Left renal cortex interstitium (tissue), 4 donors: ENCODE data around the gene SAGE1. TPM values are rescaled to one million over a fixed set of nuclear protein-coding genes. Genes with fewer than 3 reads are reported as not detected.
A peak's percentile ranks its signal among the peaks of the same experiment; 100 is the strongest.
"Not testable (repeated sequence)": the region's sequence is repeated elsewhere in the genome, so short reads cannot be mapped to it uniquely, and the experiment has no call there.

ENCODE experiments used
- DNase-seq, 4 donors: peaks; one replicate each; pipeline ENCODE4 v3.0.0-alpha.2; 2013; ENCODE audit warnings: low read depth in 4 of 4, low spot score in 2 of 4, missing footprints in 1 of 4
- polyA plus RNA-seq, 4 donors: library from polyadenylated mRNA; unstranded; fragments of 120-200 nt; gene quantifications; one replicate each; pipeline ENCODE4 v1.2.1, GENCODE V29; 2013; ENCODE audit not compliant: insufficient read length in 4 of 4

Gene SAGE1, protein sequence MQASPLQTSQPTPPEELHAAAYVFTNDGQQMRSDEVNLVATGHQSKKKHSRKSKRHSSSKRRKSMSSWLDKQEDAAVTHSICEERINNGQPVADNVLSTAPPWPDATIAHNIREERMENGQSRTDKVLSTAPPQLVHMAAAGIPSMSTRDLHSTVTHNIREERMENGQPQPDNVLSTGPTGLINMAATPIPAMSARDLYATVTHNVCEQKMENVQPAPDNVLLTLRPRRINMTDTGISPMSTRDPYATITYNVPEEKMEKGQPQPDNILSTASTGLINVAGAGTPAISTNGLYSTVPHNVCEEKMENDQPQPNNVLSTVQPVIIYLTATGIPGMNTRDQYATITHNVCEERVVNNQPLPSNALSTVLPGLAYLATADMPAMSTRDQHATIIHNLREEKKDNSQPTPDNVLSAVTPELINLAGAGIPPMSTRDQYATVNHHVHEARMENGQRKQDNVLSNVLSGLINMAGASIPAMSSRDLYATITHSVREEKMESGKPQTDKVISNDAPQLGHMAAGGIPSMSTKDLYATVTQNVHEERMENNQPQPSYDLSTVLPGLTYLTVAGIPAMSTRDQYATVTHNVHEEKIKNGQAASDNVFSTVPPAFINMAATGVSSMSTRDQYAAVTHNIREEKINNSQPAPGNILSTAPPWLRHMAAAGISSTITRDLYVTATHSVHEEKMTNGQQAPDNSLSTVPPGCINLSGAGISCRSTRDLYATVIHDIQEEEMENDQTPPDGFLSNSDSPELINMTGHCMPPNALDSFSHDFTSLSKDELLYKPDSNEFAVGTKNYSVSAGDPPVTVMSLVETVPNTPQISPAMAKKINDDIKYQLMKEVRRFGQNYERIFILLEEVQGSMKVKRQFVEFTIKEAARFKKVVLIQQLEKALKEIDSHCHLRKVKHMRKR
- polyA plus RNA-seq: not detected

DNA sequence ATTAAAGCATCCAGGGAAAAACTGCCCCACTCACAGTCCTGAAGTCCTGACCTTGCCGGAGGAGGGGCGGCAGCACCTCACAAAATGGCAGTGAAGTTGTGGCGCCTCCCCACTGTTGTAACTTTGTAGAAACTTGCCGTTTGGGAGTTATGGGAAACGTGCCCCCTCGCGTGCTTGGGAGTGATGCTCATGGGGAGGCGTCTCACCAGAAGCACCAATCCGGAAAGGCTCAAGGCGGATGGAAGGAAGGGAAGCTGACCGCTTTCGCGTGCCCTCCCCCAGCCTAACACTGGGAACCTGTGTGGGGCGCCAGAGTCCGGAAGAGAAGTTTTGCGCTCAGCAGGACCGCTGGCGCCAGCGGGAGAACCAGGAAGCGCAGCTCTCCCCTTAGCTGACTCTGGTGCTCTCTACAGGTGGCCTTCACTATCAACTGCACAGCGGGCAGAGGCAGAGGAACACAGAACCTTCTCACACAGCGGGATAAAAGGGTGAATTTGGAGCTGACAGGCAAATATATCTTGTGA is at the start of gene SAGE1, which contains the start of gene CT45A10:
SAGE1 (plus strand) TSS at position 423 of the 524 bp plus-strand sequence. CDS start 2,527 bp downstream, outside the sequence.
CT45A10 (minus strand) TSS at position 151 of the 524 bp plus-strand sequence. CDS start 8,100 bp downstream, outside the sequence.
- no peak for DNase-seq

DNA sequence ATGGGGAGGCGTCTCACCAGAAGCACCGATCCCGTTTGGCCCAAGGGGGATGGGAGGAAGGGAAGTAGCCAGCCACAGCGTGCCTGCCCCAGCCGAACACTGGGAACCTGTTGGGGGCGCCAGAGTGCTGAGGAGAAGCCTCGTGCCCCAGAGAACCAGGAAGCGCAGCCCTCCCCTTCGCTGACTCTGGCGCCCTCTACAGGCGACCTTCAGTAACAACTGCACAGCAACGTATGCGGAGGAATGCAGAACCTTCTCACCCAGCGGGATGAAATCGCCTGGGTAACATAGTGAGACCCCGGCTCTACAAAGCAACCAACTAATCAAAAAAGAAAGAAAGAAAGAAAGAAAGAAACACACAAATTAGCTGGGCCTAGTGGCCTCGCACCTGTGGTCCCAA is 39.1 kb upstream of the SAGE1 start, which contains the start of gene CT45A8:
CT45A8 (minus strand) TSS at position 101 of the 400 bp plus-strand sequence. CDS start 3,755 bp downstream, outside the sequence.
- DNase-seq: not testable (repeated sequence)

DNA sequence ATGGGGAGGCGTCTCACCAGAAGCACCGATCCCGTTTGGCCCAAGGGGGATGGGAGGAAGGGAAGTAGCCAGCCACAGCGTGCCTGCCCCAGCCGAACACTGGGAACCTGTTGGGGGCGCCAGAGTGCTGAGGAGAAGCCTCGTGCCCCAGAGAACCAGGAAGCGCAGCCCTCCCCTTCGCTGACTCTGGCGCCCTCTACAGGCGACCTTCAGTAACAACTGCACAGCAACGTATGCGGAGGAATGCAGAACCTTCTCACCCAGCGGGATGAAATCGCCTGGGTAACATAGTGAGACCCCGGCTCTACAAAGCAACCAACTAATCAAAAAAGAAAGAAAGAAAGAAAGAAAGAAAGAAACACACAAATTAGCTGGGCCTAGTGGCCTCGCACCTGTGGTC is 21.8 kb upstream of the SAGE1 start, which contains the start of gene CT45A9:
CT45A9 (minus strand) TSS at position 101 of the 400 bp plus-strand sequence. CDS start 3,751 bp downstream, outside the sequence.
- DNase-seq: not testable (repeated sequence)

DNA sequence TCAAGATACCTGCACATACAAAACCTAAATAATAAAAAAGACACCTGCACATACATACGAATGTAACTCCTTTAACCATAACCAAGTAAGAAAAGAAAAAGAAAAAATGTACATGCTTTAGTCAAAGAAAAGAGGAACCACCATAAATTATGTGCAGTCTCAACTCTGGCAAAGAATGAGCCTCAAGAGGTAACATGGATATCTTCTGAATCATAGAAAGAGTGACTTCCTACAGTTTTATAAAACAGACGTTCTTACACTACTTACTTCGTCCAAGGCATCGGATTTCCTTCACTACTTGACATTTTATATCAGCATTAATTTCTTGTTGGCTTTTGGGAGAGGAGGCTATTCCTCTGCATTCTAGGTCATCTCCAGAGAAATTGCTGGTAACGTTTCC is 10.8 kb upstream of the SAGE1 start:
- not testable (repeated sequence) for DNase-seq

DNA sequence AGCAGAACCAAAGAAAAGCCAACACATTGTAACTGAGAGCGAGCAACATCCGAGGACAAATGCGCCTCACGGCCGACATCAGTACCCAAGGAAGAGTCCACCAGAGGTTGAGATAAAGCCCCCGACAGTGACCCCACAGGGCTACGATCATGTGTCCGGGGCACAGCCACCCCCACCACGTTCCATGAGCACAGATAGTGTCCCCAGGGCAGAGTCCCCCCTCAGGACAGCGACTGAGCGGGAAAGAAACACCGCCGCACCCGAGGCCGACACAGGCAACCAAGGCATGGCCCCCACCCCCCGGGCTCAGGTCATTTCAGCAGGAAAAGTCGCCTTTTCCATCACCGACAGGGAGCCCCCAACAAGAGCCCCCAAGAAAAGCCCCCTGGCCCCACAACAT is 5.3 kb upstream of the SAGE1 start:
- DNase-seq: not testable (repeated sequence)

DNA sequence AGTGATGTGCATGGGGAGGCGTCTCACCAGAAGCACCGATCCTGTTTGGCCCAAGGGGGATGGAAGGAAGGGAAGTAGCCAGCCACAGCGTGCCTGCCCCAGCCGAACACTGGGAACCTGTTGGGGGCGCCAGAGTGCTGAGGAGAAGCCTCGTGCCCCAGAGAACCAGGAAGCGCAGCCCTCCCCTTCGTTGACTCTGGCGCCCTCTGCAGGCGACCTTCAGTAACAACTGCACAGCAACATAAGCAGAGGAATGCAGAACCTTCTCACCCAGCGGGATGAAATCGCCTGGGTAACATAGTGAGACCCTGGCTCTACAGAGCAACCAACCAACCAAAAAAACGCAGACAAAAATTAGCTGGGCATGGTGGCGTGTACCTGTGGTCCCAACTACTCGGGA is 4.5 kb upstream of the SAGE1 start:
- DNase-seq: not testable (repeated sequence)

DNA sequence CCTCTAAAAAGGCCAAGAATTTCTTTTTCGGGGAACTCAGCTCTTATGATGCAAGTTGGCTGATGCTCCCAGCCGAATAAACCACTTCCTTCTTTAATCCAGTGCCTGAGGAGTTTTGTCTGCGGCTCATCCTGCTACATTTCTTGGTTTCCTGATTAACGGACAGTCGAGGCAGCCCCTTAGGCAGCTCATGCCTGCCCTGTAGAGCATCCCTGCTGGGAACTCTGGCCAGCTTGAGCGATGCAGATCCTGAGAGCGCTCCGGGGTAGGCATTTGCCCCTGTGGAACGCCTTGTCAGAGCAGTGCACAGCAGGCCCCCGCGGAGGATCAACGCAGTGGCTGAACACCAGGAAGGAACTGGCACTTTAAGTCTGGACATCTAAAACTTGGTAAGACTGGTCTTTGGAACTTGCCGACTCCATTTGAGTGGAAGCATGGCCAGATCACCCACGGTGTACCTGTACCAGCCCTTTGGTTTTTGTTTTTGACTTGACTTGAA is 3.4 kb upstream of the SAGE1 start:
- DNase-seq: no peak

DNA sequence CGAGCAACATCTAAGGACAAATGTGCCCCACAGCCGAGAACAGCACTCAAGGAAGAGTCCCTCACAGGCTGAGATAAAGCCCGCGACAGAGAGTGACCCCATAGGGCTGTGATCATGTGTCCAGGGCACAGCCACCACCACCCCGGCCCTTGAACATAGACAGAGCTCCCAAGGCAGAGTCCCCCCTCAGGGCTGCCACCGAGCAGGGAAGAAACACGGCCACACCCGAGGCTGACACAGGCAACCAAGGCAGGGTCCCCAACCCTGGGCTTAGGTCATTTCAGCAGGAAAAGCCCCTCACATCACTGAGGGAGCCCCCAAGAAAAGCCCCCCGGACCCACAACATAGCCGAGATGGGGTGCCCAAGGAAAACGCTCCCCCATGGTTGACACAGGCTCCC is 735 bp upstream of the SAGE1 start:
- no peak for DNase-seq

DNA sequence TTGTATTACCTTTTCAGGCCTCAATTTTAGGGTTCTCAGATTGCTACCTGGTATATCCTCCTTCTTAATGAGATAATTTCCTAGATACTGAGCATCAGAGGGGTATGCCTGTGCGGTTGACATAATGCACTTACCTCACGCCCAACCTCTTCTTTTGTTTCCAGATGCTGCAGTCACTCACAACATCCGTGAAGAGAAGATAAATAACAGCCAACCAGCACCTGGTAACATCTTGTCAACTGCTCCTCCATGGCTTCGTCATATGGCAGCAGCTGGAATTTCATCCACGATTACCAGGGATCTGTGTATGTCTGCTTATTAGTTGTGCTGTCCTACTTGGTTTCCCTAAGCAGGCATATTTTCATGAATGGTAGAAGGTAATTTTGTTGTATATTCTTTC is 16.7 kb downstream of the SAGE1 start:
- DNase-seq: no peak

DNA sequence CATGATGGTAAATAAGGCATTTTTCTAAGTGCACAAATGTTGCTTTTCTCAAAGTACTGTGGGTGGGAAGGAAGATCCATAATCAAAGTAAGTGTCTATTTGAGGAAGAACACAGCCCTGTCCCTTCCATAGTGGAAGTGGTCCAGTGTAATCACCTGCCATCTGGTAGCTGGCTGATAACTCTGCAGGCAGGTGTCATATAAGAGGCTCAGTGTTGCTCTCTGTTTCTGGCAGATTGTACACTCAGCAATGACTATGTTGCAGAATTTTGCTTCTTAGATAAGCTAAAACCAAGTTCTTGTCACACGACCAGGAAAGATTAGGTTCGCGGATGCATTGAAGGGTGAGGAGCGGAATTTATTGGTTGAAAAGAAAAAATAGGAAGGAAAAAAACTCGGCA is 20.9 kb downstream of the SAGE1 start:
- no peak for DNase-seq

DNA sequence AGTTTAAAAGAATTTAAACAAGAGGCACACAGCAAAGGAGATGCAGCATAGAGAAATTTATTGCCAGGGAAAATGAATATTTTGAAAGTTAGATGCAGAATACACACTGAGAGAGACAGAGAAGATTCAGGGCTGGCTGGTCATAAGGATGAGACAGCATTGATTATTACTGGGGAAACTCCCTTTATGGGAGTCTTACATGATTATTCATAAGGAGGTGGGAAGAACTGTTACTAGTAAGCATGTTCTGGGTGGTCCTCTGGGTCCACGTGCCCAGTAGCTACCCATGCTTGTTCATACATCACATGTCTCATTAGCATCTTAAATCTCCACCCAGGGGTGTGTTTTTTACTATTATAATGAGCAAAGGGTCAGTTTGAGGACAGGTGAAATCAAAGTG is 27.0 kb downstream of the SAGE1 start:
- DNase-seq: not testable (repeated sequence)

DNA sequence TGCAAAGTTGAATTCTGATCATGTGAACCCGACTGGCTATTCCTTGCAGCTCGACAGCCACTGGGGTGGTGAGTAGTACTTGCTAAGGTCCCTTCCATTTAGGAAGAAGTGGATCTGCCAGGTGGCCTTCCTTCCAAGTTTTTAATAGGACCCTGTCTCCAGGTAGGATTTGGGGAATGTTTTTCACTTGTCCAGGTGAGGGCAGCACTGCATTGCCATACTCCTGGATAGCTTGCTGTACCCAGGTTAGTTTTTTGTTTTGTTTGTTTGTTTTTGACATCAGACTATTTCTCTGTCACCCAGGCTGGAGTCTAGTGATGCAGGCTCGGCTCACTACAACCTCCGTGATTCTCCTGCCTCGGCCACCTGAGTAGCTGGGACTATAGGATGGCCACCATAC is 29.8 kb downstream of the SAGE1 start:
- no peak for DNase-seq

DNA sequence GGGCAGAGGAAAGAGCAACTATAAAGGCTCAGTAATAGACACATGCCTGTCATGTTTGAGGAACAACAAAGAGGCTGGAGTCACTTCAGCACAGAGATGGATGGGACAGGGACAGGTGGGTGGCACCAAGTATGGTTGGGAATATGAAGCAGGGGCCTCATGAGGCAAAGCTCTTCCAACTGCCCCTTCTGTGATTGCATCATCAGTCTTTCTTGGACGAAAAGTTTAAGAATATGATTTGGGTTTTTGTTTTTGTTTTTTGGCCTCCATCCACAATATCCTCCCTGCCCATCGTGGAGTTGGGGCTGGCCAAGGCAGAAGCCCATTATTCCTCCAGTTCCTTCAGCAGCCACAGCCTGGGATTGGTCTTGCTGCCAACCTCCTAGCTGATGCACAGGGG is 34.4 kb downstream of the SAGE1 start:
- DNase-seq: no peak

DNA sequence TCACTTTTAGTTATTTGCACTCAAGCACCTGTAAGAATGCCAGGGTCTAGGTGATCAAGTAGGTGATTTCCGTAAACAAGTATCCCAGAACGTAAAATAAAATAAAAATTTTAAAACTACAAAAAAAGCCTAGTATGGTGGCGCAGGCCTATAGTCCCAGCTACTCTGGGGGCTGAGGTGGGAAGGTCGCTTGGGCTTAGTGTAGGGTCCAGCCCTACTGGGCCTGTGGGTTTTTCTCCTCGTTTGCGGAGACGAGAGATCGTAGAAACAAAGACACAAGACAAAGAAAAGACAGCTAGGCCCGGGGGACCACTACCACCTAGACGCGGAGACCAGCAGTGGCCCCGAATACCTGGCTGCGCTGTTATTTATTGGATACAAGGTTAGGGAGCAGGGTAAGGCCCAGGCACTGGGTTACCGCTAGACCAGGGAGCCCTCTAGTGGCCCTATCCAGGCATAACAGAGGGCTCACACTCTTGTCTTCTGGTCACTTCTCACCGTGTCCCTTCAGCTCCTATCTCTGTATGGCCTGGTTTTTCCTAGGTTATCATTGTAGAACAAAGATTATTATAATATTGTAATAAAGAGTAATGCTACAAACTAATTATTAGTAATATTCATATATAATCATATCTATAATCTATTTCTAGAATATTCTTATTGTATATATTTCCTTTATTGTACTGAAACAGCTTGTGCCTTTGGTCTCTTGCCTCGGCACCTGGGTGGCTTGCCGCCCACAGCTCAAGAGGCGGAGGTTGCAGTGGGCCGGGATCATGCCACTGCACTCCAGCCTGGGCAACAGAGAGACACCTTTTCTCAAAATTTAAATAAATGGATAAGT is 38.4 kb downstream of the SAGE1 start:
- DNase-seq: peak in 2 of 4 donors; percentile 4 to 16

DNA sequence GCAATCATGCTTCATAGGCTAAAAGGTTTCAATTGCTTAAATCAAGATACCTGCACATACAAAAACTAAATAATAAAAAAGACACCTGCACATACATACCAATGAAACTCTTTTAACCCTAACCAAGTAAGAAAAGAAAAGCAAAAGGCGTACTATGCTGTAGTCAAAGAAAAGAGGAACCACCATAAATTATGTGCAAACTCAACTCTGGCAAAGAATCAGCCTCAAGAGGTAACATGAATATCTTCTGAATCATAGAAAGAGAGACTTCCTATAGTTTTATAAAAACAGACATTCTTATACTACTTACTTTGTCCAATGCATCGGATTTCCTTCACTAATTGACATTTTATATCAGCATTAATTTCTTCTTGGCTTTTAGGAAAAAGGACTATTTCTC is 51.0 kb downstream of the SAGE1 start:
- DNase-seq: no peak

DNA sequence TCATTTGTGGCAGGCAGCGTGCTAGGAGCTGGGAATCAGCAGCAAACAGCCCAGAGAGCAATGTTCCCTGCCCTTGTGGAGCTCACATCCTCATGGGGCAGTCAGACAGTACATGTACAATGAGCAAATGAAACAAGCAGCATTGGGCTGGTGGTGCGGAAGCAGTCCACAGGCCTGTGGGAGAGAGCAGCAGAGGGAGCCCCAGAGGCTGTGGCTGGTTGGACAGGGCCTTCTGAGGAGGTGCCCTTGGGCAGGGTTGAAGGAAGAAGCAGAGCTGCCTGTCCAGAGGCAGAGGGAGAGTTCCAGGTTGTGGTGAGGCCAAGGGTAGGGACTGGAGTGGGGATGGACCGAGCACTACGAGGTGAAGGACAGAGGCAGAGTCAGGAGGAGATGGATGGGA is 57.8 kb downstream of the SAGE1 start:
- DNase-seq: no peak
